IPS DF 4.7 (cell line): ENCODE data around the gene PIGU.
"Not testable (repeated sequence)": the region's sequence is repeated elsewhere in the genome, so short reads cannot be mapped to it uniquely, and the experiment has no call there.

Experiments
- DNase-seq: peaks from one replicate; pipeline ENCODE4 v3.0.0-alpha.2; 2013; ENCODE audit warnings: low spot score; ENCODE audit errors: extremely low read depth

Gene PIGU

DNA sequence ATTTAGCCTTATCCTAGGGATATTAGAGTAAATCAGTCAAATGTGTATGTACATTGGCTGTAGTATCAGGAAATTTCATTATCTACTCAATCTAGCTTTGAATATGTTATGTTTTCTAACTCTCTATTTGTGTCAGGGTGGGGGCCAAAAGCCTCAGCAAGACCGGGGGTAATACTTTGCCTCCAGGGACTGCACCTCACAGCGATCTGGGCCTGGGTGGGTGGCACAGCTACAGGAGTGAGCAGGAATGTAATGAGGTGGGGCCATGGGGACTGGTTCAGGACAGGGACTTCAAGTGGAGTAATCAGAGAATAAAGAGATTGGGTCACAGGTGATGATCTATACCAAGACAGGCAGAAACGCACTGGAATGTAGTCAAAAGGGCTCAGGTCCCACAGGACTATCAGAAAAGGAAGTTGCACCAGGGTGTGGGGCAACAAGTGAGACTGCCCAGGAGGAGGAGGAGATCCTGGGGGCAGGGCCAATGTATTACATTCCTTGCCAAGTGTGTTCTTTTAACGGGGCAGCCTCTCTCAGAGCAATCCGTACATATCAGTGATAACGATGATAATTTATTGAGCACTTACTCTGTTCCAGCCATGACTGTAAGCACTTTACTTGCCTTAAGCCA lies 54.0 kb downstream of the PIGU start:
- DNase-seq: no peak

DNA sequence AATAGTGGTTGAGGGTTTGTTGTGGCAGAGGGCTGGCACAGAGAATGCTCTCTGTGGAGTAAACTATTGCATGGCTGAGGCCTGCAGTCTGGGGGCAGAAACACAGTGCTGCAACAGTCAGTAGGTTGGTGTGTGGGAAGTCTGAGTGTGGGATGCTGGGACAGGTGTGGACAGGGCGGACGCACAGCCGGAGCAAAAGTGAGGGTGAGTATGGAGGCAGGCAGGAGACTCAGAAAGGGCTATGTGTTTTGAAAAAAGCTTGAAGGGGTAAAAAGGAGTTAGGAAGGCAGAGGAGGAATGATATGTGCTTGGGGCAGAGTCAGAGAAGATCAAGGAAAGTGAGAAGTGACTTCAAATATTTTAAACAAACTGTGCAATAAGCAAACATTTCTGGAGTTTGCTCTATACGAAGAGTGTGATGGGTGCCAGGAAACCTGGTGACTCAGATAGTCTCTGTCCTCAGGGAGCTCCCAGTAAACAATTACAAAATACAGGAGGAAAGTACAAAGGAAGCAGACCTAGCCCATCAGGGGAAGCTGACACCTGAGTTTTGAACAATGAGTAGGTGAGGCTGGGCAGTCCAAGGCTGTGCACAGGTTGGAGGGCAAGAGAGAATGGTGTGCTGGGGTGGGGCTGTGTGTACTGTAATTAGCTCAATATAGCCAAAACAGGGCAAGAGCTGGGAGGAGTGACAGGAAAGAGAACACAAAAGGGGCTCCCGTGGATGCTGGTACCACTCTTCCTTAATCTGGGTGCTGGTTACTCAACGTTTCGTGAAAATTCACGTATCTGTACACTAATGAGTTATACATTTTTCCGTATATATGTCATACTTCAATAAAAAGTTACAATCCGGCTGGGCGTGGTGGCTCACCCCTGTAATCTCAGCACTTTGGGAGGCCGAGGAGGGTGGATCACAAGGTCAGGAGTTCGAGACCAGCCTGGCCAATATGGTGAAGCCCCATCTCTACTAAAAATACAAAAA lies 55.2 kb downstream of the PIGU start:
- no peak for DNase-seq

DNA sequence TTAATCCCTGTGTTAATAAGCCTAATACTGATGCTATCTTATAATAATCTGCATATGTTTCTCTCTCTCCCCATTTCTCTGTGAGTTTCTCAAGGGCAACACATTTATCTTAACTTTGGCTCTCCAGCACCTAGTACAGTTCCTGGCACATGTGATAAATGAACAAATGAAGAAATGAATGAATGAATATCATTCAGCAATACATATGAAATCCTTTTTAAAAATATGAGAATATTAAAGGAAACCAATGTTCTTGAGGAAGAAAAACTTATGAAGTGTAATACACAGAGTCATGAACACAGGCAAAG lies 55.9 kb downstream of the PIGU start:
- no peak for DNase-seq

DNA sequence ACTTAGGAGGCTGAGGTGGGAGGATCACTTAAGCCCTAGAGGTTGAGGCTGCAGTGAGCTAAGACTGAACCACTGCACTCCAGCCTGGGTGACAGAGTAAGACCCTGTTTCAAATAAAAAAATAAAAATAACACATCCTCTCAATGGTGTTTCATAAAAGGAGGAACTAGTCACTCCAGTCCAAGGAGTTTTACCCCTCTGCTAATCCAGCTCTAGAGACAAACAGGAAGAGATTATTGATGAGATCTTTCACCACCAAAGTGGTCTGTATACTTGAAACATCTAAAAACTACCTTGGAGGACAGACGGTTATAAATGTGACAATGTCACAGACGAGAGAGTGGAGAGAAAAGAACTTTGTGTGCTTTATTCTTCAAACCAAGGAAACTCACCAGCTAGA lies 58.2 kb downstream of the PIGU start:
- no peak for DNase-seq

DNA sequence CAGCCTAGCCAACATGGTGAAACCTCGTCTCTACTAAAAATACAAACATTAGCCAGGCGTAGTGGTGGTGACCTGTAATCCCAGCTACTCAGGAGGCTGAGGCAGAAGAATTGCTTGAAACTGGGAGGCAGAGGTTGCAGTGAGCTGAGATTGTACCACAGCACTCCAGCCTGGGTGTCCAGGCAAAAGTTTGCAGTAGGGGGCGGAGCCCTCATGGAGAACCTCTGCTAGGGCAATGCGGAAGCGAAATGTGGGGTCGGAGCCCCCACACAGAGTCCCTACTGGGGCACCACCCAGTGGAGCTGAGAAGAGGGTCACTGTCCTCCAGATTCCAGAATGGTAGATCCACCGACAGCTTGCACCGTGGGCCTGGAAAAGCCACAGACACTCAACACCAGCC lies 60.0 kb downstream of the PIGU start:
- DNase-seq: not testable (repeated sequence)

DNA sequence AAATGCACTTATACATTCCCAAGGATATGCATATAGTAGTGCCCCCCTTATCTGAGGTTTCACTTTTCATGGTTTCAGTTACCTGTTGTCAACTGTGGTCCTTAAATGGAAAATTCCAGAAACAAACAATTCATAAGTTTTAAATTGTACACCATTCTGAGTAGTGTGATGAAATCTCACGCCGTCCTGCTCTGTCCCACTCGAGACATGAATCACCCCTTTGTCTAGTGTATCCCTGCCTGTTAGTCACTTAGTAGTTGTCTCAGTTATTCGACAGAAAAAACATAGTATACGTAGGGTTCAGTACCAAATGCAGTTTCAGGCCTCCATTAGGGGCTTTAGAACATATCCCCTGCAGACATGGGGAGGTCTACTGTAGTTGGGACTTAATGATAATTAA lies 61.4 kb downstream of the PIGU start:
- no peak for DNase-seq

DNA sequence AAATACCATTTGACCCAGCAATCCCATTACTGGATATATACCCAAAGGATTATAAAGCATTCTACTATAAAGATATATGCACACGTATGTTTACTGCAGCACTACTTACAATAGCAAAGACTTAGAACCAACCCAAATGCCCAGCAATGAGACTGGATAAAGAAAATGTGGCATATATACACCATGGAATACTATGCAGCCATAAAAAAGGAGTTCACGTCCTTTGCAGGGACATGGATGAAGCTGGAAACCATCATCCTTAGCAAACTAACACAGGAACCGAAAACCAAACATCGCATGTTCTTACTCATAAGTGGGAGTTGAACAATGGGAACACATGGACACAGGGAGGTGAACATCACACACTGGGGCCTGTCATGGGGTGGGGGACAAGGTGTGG lies 64.9 kb downstream of the PIGU start:
- DNase-seq: not testable (repeated sequence)

DNA sequence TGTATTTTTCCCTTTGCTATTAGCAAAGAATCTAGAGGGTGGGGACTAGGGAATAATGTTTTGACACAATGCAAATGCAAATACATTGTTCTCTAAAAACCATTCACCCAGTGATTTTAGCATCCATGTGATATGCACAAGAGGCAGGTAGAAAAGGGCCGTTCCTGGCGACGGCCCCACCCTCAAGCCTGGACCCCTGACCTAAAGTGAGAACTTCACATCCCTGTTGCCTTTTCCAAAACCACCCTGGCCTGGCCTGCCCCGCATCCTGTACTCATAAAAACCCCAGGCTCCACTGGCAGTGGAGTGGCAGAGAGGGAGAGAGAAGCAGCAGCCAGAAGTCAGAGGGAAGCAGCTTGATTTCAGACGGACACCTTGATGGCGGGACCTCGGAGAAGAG lies 69.8 kb downstream of the PIGU start:
- no peak for DNase-seq

DNA sequence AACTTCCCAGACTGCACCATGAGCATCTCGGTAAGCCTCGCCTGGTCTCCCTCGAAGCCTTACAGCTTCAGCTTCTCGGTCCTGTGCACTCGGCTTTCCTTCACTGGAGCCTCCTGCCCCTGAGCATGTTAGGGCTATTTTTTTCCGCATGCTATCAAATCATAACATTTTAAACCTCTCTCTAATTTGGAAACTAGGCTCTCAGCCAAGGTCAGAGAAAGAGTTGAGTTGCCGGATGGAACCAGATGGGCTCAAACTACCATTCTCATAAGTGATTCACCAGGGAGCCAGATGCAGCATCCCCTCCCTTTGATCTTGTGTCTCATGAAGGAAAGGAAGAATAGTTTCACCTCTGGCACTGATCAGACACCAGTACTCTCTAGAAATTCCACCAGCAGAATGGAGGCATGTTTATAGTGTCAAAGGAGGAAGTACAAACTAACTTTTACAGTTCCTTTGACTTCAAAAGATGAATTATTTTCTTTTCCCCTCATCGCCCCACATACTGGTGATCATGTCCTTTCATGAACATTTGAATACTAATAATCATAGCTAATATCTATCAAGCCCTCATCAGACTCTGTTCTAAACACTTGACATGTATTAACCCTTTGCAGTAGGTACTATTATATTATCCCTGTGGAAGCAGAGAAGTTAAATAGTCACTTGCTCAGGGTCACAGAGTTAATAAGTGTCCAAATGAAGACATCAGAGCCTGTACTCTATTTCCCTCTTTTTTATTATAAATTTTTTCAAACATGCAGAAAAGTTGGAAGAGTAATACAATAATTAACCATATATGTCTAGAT lies 71.7 kb downstream of the PIGU start:
- DNase-seq: no peak

DNA sequence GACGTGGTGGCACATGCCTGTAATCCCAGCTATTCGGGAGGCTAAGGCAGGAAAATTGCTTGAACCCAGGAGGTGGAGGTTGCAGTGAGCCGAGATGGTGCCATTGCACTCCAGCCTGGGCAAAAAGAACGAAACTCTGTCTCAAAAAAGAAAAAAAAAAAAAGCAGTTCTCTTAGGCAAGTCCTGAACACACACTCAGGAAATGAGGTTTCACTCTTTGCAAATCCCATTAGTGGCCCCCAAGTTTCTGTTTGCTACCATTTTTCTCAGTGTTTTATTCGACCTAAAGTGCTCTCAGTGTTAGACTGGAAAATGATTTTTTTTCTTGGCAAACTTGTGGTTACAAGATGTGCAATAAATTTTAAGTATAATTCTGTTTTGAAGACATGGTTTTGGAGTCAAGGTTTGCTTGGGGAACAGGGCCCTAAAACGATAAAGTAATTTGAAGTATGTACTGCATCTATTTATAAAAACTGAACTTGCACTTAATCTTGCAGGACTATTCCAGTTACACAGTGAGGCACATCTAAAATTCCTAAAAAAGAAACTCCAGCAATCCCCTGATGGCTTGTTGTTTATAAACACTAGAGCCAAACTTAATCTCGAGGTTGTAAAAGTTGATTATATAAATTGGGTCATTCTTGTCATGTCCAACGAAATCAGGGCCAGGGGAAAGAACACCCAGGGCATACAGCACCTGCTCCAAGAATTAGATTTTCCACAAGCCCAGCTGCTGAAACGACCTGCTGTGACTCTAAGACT lies 75.8 kb downstream of the PIGU start:
- no peak for DNase-seq

DNA sequence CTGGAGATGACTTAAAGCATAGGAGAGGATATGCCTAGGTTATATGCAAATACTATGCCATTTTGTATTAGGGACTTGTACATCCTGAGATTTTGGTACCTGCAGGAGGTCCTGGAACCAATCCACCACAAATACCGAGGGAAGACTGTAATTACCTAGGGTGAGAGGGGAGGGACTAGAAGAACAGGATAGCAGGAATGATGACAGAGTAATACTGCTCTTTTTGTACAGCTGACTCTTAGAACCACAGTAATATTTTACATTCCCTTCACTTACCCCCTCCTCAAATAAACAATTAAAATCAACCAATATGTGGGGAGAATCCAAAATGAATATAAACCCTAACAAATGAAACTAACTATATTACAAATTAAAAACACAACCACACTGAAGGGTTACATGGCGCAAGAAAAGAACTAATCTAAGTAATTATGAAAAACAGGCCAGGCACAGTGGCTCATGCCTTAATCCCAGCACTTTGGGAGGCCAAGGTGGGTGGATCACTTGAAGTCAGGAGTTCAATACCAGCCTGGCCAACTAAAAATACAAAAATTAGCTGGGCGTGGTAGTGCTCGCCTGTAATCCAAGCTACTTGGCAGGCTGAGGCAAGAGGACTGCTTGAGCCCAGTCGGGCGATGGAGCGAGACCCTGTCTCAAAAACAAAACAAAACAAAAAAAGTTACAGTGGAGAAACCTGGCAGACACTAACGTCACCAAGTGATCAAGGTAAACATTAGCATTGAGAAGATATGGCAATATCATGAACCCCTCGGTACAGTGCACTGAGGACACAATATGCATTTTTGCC lies 81.3 kb downstream of the PIGU start:
- no peak for DNase-seq

DNA sequence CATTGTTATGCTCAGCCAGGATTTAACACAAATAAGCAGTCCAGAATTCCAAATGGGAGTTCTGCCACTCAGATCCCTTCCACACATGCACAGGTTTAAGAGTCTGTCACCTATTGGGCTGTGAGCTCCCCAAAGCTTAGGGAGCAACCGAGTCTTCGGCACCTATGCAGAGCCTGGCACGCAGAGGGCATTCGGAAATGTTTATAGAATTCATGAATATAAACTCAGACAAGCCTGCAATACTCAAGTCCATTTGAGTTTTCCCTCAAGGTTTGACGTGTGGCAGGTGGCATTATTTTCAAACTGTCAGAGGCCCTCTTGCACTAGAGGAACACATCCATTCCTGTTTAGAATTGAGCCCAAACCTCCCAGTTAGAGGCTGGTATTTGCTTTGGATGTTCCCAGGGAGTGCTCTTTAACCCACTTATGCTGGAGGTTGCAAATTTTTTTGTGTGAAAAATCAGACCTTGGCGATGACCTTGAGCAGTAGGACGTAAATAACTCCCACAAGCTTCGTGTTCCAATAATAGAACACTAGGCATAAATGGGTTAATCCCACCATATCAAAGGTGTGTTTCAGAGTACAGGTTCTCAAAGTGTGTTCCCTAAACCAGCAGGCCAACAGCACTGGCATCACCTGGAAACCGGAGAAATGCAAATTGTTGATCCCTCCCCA lies 90.3 kb downstream of the PIGU start:
- DNase-seq: no peak

DNA sequence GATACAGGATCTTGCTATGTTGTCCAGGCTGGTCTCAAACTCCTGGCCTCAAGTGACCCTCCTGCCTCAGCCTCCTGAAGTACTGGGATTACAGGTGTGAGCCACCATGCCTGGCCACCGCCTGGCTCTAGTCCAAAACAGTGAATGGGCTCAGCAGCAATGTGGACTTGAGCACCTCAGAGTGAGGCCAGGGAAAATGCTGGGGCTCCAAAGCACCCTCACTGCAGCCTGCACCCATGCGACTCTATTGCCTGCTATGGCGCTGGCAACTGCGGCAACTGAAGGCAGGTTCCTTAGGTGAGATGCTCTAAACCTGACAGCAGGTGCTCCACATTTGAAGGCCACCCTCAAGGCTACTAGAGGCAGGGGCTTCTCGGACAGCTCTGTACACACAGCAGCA lies 91.9 kb downstream of the PIGU start:
- DNase-seq: no peak

DNA sequence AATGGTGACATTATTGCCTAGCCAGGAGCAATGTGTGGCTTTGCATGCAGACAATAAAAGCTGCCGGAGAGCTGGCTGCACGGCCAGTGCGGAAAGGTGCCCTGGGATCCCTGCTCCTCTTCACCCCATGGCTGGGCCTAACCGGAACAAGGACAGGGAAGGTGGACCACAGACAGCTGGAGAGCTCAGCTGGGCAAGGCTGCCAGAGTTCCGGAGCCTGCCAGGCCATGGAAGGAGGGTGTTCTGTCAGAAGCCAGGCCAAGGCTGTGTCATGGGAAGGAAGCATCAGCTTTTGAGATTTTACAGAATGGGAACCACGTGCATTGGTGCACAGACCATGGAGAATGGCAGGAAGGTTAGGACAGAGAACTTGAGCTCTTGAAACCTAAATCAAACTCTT lies 93.3 kb downstream of the PIGU start:
- DNase-seq: no peak

DNA sequence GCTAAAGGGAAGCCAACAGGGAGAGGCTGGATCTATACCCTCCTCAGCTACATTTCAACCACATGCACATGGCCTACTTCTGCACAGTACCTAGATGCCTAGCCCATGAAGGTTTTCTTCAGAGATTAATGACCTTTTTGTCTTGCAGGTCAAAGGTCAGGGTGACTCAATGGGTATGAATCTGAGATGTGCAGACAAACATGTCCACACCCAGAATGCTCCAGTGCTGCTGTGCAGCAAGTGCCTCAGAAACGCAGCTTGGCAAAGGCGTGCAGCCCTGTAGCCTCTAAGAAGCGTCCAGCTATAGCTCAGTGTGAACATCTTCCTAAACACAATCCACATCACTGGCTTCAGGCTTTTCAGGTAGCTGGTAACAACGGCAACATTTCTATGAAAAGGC lies 94.0 kb downstream of the PIGU start:
- DNase-seq: no peak

DNA sequence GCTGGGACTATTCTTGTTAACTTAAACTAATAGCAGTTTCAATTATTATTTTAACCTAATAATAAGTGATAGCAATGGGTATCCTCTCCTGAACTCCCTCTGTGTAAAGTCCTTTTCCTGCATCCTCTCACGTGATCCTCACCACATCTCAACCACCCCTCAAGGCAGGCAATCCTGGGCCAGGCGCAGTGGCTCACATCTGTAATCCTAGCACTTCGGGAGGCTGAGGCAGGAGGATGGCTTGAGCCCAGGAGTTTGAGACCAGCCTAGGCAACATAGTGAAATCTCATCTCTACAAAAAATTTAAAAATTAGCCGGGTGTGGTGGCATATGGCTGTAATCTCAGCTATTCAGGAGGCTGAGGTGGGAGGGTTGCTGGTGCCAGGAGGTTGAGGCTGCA lies 94.7 kb downstream of the PIGU start:
- no peak for DNase-seq

DNA sequence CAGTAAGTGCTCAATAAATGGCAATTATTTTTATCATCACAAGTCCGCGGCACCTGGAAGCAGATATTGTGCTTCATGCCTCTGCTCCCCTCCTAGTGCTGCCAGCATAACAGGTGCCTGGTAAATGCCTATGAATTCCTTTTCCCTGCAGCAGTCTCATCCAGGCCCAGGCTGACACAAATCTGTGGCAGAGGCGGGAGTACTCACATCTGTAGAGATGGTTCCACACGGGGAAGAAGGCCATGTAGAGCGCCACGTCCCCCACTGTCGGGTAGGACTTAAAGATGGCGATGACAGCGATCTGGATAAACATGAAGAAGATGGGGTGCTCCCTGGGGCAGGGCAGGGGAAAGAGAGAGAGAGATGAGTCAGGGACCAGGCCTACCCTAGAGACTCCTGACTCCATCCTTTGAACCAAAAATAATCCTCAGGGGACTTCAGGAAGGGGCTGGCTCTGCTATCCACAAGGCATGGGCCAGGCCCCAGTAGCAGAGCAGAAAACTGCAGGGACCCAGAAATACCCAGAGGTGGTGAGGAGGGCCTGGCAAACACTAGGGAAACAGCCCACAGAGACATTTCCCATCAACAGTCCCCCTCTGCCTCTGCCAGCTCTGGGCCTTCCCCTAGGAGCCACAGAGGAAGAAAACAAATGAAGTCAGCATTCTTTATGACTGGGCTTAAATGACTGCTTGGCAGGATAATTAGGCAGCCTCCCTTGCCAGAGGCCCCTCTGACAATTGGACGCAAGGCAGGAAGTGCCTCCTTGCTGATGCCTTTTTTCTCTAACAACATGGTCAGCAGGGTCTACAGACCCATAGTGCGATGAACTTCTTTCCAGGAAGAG lies 95.3 kb downstream of the PIGU start:
- no peak for DNase-seq

DNA sequence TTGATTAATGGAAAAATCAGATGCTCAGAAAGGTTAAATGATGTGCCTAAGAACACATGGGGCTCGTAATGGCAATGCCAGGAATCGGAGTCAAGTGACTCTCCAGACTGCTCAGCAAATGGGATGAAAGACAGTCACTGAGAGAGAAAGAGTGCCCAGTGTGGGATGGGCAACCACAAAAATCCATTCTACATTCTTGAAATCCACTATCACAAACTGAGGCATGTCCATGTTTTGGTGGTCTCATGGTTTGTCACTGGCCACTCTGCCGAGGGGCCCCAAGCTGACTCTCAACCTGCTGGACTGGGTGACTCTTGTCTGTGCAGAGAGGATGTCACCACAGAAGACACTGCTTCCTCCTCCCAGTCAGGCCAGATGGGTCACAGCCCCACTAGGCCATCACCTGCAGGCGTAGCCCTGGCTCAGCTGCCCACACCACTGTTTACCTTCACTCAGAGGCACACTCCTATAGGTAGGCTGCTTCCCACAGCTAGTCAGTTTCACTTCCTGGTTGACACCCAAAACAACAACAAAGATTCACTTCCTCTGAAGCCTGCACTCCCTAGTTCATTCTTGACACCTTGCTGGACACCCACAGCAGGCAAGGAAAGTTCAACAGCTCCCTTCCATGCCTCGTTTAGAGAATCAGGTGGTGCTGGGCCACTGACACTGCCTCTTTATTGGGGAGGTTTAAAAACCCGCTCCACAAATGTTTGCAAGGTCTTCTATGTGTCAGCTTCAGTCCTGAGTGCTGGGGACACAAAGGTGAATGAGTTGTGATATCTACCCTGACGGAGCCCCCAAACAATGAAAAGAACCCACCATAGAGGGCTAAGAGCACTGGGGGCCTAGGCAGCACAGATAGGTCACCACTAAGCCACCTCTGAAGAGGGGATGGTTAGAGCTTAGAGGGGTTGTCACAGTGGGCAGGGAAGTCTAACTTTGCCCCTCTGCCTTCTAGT lies 96.6 kb downstream of the PIGU start:
- DNase-seq: no peak
